Body of pancreas (tissue), 4 donors: ENCODE results near the gene ARHGEF7. TPM values are rescaled to one million over a fixed set of nuclear protein-coding genes. Genes with fewer than 3 reads are reported as not detected.

Experiments
- ATAC-seq: fragments of 150-250 bp; one replicate; pipeline ENCODE4 v1.9.1; 2016
- DNase-seq, 4 donors: peaks; one replicate each; pipeline ENCODE4 v3.0.0-alpha.2; 2019
- H3K27ac ChIP-seq, 4 donors: fragments of 200-600 bp; sonication (generic); 1 replicate in 3 of 4; 2 replicates in 1 of 4; pipeline versions ENCODE4 v1.5.1 to v1.6.1; 2016 to 2019; ENCODE audit warnings: mild to moderate bottlenecking in 1 of 4, mixed read lengths in 1 of 4, moderate library complexity in 1 of 4
- H3K27me3 ChIP-seq, 2 donors: fragments of 200-600 bp; sonication (generic); one replicate each; pipeline ENCODE4 v1.6.0; 2016; ENCODE audit warnings: mild to moderate bottlenecking in 1 of 2
- H3K36me3 ChIP-seq, 2 donors: fragments of 200-600 bp; sonication (generic); replicated peaks in 1 of 2; 2 replicates each; pipeline ENCODE4 v1.5.1; 2016; ENCODE audit warnings: low read depth in 2 of 2; ENCODE audit not compliant: insufficient read depth in 1 of 2
- H3K4me1 ChIP-seq: fragments of 200-600 bp; sonication (generic); one replicate; pipeline ENCODE4 v1.6.0; 2016
- H3K4me3 ChIP-seq, 2 donors: fragments of 200-600 bp; sonication (generic); 1 replicate in 1 of 2; 2 replicates in 1 of 2; pipeline ENCODE4 v1.5.1; 2016 to 2019
- H3K9me3 ChIP-seq, 3 donors: fragments of 200-600 bp; sonication (generic); 1 replicate in 2 of 3; 2 replicates in 1 of 3; pipeline ENCODE4 v1.5.1; 2016
- POLR2A ChIP-seq, 3 donors: fragments of 450-650 bp; IDR thresholded peaks; one replicate each; pipeline ENCODE4 v1.6.1; 2016; ENCODE audit warnings: antibody characterized with exemption in 3 of 3, mild to moderate bottlenecking in 2 of 3
- WGBS, 2 donors: methylation state at CpG; one replicate each; pipeline ENCODE4 v1.1.5; 2017; 5-methylcytosine and 5-hydroxymethylcytosine counted together
- intact Hi-C: fragments of 100-400 bp; cut with DNase I; formaldehyde crosslinking; loops from one replicate; pipeline ENCODE4 v1.15.1; 2023
- total RNA-seq, 2 donors: library from RNA; depleted of rRNA; stranded (reverse); fragments of >200 nt; gene quantifications; one replicate each; pipeline ENCODE4 v1.1.0, GENCODE V29; 2016
- TF ChIP-seq, protein P1 (sequence below), 7 experiments: fragments of 450-650 bp in 4 of 7; fragments of 200-600 bp in 3 of 7; sonication (generic) in 3 of 7; IDR thresholded peaks; one replicate each; pipeline ENCODE4 v1.5.1; 2016 to 2019; ENCODE audit warnings: antibody characterized with exemption in 7 of 7

ARHGEF7 gene
- total RNA-seq, 2 donors from 2014 or later, result 27.5 to 81.4 TPM

DNA sequence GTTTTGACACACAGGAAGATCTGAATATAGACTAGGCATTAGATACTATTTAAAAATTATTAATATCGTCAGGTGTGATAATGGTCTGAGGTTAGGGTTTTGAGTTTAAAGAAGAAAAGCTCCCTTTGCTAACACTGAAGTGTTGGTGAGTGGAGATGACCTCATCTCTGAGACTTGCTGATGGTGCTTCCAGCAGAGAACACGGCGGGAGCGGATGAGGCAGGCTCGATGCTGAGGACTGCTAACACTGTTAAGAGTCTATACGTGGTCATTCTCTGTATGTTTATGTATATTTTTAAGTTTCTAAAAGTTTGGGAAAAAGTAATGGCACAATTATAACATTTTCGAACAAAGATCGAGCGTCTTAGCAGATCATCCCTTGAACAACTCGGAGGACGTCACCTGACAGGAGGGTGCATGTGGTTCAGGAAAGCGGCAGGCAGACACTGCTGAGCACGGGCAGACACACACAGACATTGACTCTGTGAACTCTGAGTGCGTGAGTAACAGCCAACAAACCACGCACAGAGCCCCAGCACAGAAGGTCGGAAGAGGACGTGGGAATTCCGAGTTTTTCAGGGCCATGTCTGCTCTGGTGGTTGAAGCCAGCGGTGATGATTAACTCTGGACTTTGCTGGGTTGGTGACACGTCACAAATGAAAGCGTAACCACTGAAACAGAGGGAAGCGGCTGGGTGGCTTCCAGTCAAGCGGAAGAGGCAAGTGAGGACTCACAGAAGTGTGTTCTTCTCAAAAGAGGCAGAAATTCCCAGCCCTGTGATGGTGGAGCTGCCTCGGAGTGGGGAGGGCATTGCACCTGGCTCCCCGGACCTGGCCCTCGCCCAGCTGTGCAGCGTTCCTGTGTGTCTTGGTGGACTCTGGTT is 113.4 kb downstream of the ARHGEF7 start:
- H3K27ac ChIP-seq, result no peak overlapping the region
- H3K9me3 ChIP-seq, result no peaks in the 10 kb centered on the region
- peaks cover 2% of the 10 kb centered on the region for H3K4me1 ChIP-seq
- 88 to 95% methylated on average over 26 to 27 of the region's 27 CpGs for WGBS, 2 donors
- TF ChIP-seq, protein P1, sequence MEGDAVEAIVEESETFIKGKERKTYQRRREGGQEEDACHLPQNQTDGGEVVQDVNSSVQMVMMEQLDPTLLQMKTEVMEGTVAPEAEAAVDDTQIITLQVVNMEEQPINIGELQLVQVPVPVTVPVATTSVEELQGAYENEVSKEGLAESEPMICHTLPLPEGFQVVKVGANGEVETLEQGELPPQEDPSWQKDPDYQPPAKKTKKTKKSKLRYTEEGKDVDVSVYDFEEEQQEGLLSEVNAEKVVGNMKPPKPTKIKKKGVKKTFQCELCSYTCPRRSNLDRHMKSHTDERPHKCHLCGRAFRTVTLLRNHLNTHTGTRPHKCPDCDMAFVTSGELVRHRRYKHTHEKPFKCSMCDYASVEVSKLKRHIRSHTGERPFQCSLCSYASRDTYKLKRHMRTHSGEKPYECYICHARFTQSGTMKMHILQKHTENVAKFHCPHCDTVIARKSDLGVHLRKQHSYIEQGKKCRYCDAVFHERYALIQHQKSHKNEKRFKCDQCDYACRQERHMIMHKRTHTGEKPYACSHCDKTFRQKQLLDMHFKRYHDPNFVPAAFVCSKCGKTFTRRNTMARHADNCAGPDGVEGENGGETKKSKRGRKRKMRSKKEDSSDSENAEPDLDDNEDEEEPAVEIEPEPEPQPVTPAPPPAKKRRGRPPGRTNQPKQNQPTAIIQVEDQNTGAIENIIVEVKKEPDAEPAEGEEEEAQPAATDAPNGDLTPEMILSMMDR (IDR thresholded peaks at IDR 0.05), result no peak
- TF ChIP-seq POLR2A (IDR thresholded peaks at IDR 0.05), result no peak
- H3K36me3 ChIP-seq, result peaks cover 0 to 2% of the 10 kb centered on the region in 2 donors
- peak; percentile 48 for ATAC-seq
- DNase-seq, result peak in 2 of 4 donors; percentile 19 to 35
- H3K27me3 ChIP-seq, result no peaks in the 10 kb centered on the region
- intact Hi-C loops, result no loop called here
- H3K4me3 ChIP-seq, result no peak overlapping the region

DNA sequence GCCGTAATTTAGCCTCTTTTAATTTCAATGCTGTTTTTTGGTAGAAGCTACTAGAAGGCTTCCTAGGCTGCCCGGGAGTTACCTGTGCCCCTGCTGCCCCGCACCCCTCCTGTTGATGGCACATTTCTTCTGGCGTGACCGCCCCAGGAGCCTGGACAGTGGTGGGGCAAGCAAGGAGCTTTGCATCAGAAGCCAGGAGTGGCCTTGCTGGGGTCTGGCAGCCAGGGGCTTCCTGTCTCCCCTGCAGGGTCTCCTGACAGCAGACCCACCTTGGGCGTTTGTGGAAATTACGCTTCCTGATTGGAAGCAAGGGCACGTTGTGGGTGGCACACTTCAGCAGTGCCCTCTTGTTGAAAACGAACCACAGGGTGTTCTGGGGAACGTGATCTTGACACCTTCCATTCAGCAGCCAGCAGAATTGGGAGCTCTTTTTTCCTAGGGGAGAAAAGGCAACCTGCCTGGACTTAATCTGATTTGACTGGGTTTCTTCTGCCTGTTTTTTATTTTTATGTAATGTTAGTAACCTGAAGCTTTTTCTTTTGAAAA is 115.3 kb downstream of the ARHGEF7 start:
- 80 to 90% methylated on average over 10 of the region's 10 CpGs for WGBS, 2 donors
- Histone ChIP-seq H3K27ac (no peak overlapping the region), H3K9me3 (no peaks in the 10 kb centered on the region), H3K27me3 (no peaks in the 10 kb centered on the region), H3K4me1 (no peaks in the 10 kb centered on the region), H3K4me3 (no peak overlapping the region), H3K36me3 (peaks cover 0 to 2% of the 10 kb centered on the region in 2 donors)
- no peak for TF ChIP-seq POLR2A (IDR thresholded peaks at IDR 0.05)
- TF ChIP-seq, protein P1 (IDR thresholded peaks at IDR 0.05), result no peak
- intact Hi-C loops, result no loop called here
- ATAC-seq (no peak), DNase-seq (no peak)

GRCh38 chr13:111232191-111232590 is 117.1 kb downstream of the ARHGEF7 start:
- no peaks in the 10 kb centered on the region for H3K27me3 ChIP-seq
- TF ChIP-seq POLR2A (IDR thresholded peaks at IDR 0.05), result no peak
- TF ChIP-seq, protein P1 (IDR thresholded peaks at IDR 0.05), result no peak
- H3K36me3 ChIP-seq, result no peaks in the 10 kb centered on the region
- H3K4me1 ChIP-seq, result no peaks in the 10 kb centered on the region
- intact Hi-C loops, result no loop called here
- no peak overlapping the region for H3K4me3 ChIP-seq
- H3K9me3 ChIP-seq, result no peaks in the 10 kb centered on the region
- ATAC-seq (no peak), DNase-seq (no peak)
- whole genome bisulfite sequencing, 2 donors, result 94 to 96% methylated on average over 7 of the region's 7 CpGs
- no peak overlapping the region for H3K27ac ChIP-seq

GRCh38 chr13:111233080-111233479 is 118.0 kb downstream of the ARHGEF7 start:
- intact Hi-C loops, result no loop called here
- no peaks in the 10 kb centered on the region for H3K9me3 ChIP-seq
- no peaks in the 10 kb centered on the region for H3K27me3 ChIP-seq
- no peaks in the 10 kb centered on the region for H3K4me1 ChIP-seq
- TF ChIP-seq POLR2A (IDR thresholded peaks at IDR 0.05), result no peak
- DNase-seq, result no peak
- H3K4me3 ChIP-seq, result no peak overlapping the region
- no peak for ATAC-seq
- no peak overlapping the region for H3K27ac ChIP-seq
- WGBS, 2 donors, result 80 to 81% methylated on average over 1 of the region's 1 CpG
- no peaks in the 10 kb centered on the region for H3K36me3 ChIP-seq

GRCh38 chr13:111239764-111240670 is 124.9 kb downstream of the ARHGEF7 start:
- DNase-seq, result no peak
- Histone ChIP-seq H3K4me1 (no peaks in the 10 kb centered on the region), H3K4me3 (no peak overlapping the region), H3K9me3 (no peaks in the 10 kb centered on the region), H3K36me3 (no peaks in the 10 kb centered on the region), H3K27me3 (no peaks in the 10 kb centered on the region), H3K27ac (no peak overlapping the region)
- WGBS, 2 donors, result 91 to 93% methylated on average over 14 to 15 of the region's 15 CpGs
- intact Hi-C loops, result no loop called here
- TF ChIP-seq POLR2A (IDR thresholded peaks at IDR 0.05), result no peak
- TF ChIP-seq, protein P1 (IDR thresholded peaks at IDR 0.05), result no peak
- ATAC-seq, result no peak
